Measurements from ENCODE around the gene ZNF585A.

- TF ChIP-seq GTF2F1 (IDR thresholded peaks at IDR 0.05; ENCODE audit: borderline replicate concordance, low read depth, low read length): no peak
- no peak for TF ChIP-seq TEAD4 (IDR thresholded peaks at IDR 0.05; ENCODE audit: low read depth, low read length)
- TF ChIP-seq YY1 (IDR thresholded peaks at IDR 0.05; ENCODE audit: low read depth, low read length): no peak
- no peak for TF ChIP-seq POLR2A (IDR thresholded peaks at IDR 0.05; ENCODE audit: control extremely low read depth in 1 of 2, low read depth in 2 of 2, low read length in 2 of 2)
- TF ChIP-seq POLR2AphosphoS5 (IDR thresholded peaks at IDR 0.05; ENCODE audit: low read depth, low read length): no peak
- no peak for TF ChIP-seq CTCF (IDR thresholded peaks at IDR 0.05; ENCODE audit: control extremely low read depth in 1 of 3, insufficient read depth in 1 of 3, low read depth in 1 of 3, low read length in 3 of 3)
- no peak for TF ChIP-seq USF2 (IDR thresholded peaks at IDR 0.05; ENCODE audit: low read length)
Observed at GRCh38 chr19:37217480-37217774, 44.9 kb upstream of the ZNF585A start.

Data from H1 (cell line).